WTC11 (cell line): ENCODE data around the gene TET3.

Source experiments
- ATF2 ChIP-seq: sonication (generic); formaldehyde crosslinking; IDR thresholded peaks from 2 replicates; pipeline ENCODE4 v1.8.1; 2022; ENCODE audit warnings: low read depth, missing genetic modification reagents, borderline replicate concordance
- CTCF ChIP-seq: fragments of 200-600 bp; IDR thresholded peaks from 2 replicates; pipeline ENCODE4 v1.8.0; 2022; ENCODE audit warnings: antibody characterized with exemption
- ETV6 ChIP-seq: sonication (generic); formaldehyde crosslinking; IDR thresholded peaks from 2 replicates; pipeline ENCODE4 v1.8.1; 2022; ENCODE audit warnings: mild to moderate bottlenecking, missing genetic modification reagents

DNA sequence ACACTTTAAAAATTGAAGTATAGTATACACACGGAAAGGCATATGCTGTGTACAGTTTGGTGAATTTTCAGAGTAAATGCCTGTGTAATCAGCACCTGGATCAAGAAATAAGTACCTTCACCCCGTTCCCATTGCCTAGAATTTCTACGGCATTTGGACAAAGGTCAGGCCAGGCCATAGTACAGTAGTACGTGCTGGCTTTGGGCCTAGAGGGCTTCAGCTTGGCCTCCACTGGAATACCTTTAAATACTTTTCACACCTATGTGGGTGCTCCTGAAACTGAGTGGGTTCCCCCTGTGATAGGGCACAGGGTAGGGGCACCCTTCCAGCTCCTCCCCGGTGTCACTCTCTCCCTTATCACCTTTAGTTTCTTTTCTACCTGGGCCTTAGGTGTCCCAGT is 26.5 kb downstream of the TET3 start:
- TF ChIP-seq ETV6 (CRISPR knock-in tag) = no peak
- TF ChIP-seq CTCF = no peak
- no peak for TF ChIP-seq ATF2 (CRISPR knock-in tag)
